ENCODE results near the gene TBX6.
A peak's percentile ranks its signal among the peaks of the same experiment; 100 is the strongest.
"Not testable (repeated sequence)": the region's sequence is repeated elsewhere in the genome, so short reads cannot be mapped to it uniquely, and the experiment has no call there.

TBX6 gene

GRCh38 chr16:30091474-30092372 is at the start of gene TBX6:
Gene TBX6, minus strand, starts transcription at chr16:30091924. Its CDS starts 731 bp downstream, at chr16:30091193.
- DNase-seq, result peak; percentile 92

- no peak for DNase-seq
Observed at GRCh38 chr16:30139583-30140481, 48.1 kb upstream of the TBX6 start.

- no peak for DNase-seq
Observed at GRCh38 chr16:30137897-30138296, 46.2 kb upstream of the TBX6 start.

DNA sequence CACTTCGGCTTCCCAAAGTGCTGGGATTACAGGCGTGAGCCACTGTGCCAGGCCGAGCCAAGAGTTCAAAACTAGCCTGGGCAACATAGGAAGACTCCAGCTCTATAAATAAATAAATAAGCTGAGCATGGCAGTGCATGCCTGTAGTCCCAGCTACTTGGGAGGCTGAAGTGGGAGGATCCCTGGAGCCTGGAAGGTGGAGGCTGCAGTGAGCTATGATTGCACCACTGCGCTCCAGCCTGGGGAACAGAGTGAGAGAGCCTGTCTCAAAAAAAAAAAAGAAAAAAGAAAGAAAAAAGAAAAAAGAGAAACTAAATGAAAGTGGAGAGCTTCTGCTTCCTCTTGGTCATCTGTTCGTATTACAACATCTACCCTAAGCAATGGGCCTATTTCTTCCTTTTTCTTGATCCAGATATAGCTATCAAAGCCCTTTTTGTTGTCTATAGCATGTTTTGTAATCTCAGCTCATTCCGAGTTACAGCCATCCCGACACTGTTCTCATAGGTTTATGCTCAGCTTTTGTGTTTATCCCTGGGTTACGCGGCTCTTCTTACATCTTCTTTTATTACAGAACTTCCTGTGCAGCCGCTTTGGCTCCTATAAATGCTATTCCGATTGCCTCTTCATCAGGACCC is 45.4 kb upstream of the TBX6 start:
- no peak for DNase-seq

DNA sequence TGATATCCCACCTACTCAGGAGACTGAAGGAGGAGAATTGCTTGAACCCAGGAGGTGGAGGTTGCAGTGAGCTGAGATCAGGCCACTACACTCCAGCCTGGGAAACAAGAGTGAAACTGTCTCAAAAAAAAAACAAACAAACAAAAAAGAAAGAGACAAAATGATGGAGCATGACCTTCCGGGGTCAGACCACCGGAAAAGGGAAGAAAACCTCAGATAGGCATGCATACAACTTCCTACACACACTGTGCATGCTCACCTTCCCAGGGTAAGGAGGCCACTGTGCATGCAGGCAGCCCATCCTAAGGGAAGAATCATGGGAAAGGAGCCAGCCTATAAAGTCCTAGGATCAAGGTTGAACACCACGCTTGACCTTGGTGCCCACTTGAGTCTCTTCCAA is 40.9 kb upstream of the TBX6 start:
- no peak for DNase-seq

- no peak for DNase-seq
Observed at GRCh38 chr16:30131869-30132475, 40.2 kb upstream of the TBX6 start.

DNA sequence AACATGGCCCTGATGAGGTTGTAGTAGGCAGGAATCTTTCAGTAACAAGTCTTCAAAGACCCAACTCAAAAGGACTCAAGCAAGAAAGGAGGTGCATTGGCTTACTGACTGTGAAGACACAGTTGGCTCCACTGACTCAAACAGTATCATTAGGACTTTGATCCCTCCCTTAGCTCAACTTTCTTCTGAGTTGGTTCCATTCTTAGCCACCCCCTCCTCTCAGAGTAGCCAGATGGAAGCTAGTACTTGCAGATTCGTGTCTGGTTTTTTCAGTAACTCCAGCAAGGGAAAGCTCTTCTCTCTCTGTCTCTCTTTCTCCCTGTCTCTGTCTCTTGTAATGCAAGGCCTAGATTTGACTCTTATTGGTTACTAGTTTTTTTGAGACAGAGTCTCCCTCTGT is 36.3 kb upstream of the TBX6 start:
- no peak for DNase-seq

DNA sequence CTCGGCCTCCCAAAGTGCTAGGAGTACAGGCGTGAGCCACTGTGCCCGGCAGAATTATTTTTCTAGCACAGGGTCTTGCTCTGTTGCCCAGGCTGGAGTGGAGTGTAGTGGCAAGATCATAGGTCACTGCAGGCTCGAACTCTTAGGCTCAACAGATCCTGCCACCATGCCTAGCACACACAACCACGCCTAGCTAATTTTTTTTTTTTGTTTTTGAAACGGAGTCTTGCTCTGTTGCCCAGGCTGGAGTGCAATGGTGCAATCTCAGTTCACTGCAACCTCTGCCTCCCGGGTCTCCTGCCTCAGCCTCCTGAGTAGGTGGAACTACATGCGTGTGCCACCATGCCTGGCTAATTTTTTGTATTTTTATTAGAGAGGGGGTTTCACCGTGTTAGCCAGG is 34.0 kb upstream of the TBX6 start:
- not testable (repeated sequence) for DNase-seq

DNA sequence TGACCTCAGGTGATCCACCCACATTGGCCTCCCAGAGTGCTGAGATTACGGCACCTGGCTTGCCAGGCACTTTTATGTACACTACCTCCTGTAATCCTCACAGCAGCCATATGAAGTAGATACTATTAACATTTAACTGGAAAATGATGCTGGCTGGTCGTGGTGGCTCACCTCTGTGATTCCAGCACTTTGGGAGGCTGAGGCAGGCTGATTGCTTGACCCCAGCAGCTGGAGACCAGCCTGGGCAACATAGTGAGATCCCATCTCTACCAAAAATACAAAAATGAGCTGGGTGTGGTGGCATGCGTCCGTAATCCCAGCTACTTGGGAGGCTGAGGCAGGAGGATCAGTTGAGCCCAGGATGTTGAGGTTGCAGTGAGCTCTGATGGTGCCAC is 33.3 kb upstream of the TBX6 start:
- DNase-seq, result no peak

GRCh38 chr16:30122604-30123160 is 31.0 kb upstream of the TBX6 start:
- no peak for DNase-seq

GRCh38 chr16:30121741-30122571 is 30.2 kb upstream of the TBX6 start:
- DNase-seq, result no peak

GRCh38 chr16:30120340-30121105 is 28.8 kb upstream of the TBX6 start:
- DNase-seq, result no peak

DNA sequence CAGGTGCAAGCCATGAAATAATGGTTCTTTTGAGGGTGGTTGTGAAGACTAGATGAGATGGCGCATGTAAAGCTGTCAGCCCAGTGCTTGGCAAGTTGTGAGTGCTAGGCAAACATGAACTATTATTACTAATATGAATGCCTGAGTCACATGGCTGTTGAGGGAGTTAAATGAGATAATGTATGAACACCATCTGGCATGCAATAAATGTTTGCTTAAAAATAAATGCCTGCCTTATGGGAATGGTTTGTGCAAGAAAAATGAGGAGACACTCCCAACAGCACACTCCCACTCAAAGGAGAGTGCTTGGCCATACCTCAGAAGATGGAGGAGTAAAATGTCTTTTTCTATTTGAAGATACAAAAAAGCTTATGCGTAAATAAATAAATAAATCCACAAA is 27.7 kb upstream of the TBX6 start:
- no peak for DNase-seq

DNA sequence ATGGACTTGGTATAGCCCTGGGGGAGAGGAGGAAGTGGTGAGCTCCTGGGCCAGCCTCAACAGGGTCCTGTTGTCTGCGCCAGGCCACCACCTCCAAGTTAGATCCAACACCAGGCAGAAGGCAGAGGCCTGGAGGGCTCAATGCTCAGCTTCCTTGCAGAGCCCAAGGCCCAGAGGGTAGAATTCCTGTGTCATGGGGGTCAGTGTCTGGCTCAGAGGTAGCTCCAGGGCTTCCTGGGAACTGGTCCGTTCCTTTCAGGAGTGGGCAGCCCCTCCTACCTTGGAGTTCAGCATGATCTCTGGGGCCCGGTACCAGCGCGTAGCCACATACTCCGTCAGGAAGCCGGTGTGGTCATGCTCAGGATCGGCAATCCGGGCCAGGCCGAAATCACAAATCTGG is 26.0 kb upstream of the TBX6 start:
- DNase-seq, result no peak

GRCh38 chr16:30116291-30117207 is 24.8 kb upstream of the TBX6 start:
- DNase-seq, result no peak

DNA sequence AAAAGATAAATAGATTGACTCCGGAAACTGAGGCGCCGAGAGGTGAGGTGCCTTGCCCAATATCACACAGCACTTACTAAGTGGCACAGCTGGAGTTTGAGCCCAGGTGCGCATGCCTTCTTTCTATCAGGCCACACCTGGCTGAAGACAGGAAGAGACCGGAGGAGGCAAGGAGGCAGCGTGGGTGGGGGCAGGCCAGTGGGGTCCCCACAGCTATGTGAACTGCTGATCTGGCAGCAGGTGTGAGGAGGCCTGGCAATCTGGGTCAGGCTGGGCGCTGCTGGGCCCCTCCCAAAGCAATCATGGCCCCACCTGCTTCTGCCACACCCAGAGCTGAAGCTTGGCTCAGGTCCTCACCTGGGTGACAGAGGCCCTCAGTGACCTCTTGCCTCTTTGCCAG is 23.5 kb upstream of the TBX6 start:
- DNase-seq, result no peak

DNA sequence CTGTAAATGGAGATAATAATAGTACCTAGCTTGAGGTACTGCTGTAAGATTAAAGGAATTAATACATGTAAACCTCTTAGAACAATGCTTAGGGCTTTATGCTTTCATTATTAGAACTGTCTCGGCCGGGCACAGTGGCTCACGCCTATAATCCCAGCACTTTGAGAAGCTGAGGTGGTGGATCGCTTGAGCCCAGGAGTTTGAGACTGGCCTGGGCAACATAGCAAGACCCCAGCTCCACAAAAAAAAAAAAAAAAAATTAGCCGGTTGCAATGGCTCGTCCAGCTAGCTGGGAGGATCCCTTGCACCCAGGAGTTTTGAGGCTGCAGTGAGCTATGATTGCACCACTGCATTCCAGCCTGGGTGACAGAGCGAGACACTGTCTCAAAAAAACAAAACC is 23.1 kb upstream of the TBX6 start:
- not testable (repeated sequence) for DNase-seq

GRCh38 chr16:30114411-30114810 is 22.7 kb upstream of the TBX6 start:
- DNase-seq, result no peak

DNA sequence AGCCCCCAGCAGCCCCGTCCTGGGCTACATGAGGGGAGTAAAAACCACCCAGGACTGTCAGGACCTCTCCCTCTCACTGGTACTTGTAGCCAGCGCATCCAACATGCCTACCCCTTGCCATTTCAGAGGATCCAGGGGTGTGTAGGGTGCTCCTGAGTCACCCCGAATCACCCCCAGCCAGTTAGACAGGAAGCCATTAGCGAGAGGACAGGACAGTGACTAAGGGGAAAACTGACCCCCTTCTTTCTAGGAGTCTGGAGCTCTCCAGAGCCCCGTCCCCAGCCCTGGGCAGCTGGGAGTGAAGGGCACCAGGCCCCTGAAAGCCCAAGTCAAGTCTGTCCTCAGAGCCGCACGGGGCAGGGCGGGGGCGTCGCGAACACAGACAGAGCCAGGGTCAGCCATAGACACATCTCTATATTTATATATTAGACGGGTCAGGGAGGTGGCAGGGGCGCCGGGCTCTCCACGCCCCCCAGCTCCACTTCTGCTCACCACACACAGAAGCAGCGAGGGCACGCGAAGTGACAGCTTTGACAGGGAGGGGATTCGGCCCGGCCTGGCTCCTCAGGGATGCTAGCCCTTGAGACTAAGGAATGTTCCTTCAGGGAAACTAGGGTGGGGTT is 22.1 kb upstream of the TBX6 start:
- no peak for DNase-seq

Measured in CD4-positive, alpha-beta T cell treated with Interleukin-15 for 1 hour (primary cell).